HEK293T (cell line): ENCODE results near the gene RIPOR2.

Experiments used
- ARNT ChIP-seq: fragments of 450-650 bp; IDR thresholded peaks from 2 replicates; pipeline ENCODE4 v1.6.1; 2017; ENCODE audit warnings: mild to moderate bottlenecking
- BHLHE40 ChIP-seq: fragments of 450-650 bp; IDR thresholded peaks from 2 replicates; pipeline ENCODE4 v1.6.1; 2016; ENCODE audit warnings: mild to moderate bottlenecking, moderate library complexity, borderline replicate concordance
- CTBP1 ChIP-seq: fragments of 450-650 bp; IDR thresholded peaks from 2 replicates; pipeline ENCODE4 v1.6.1; 2016; ENCODE audit warnings: borderline replicate concordance
- ELF4 ChIP-seq: fragments of 450-650 bp; IDR thresholded peaks from 2 replicates; pipeline ENCODE4 v1.6.1; 2017; ENCODE audit warnings: antibody characterized with exemption
- FOXA1 ChIP-seq: fragments of 450-650 bp; IDR thresholded peaks from 2 replicates; pipeline ENCODE4 v1.6.1; 2016; ENCODE audit warnings: mild to moderate bottlenecking
- FOXK2 ChIP-seq: fragments of 450-650 bp; IDR thresholded peaks from 2 replicates; pipeline ENCODE4 v1.6.1; 2016; ENCODE audit warnings: mild to moderate bottlenecking
- FOXM1 ChIP-seq: fragments of 450-650 bp; IDR thresholded peaks from 2 replicates; pipeline ENCODE4 v1.6.1; 2017; ENCODE audit warnings: mild to moderate bottlenecking, borderline replicate concordance
- L3MBTL2 ChIP-seq: fragments of 450-650 bp; conservative IDR thresholded peaks from 2 replicates; pipeline ENCODE4 v1.6.1; 2016; ENCODE audit warnings: mild to moderate bottlenecking
- LEF1 ChIP-seq: fragments of 450-650 bp; IDR thresholded peaks from 2 replicates; pipeline ENCODE4 v1.6.1; 2017; ENCODE audit warnings: mild to moderate bottlenecking, borderline replicate concordance
- NFRKB ChIP-seq: fragments of 450-650 bp; IDR thresholded peaks from 2 replicates; pipeline ENCODE4 v1.6.1; 2016; ENCODE audit warnings: mild to moderate bottlenecking, moderate library complexity
- PKNOX1 ChIP-seq: fragments of 450-650 bp; IDR thresholded peaks from 2 replicates; pipeline ENCODE4 v1.6.1; 2016
- SUZ12 ChIP-seq: fragments of 450-650 bp; IDR thresholded peaks from 2 replicates; pipeline ENCODE4 v1.6.1; 2016; ENCODE audit warnings: mild to moderate bottlenecking
- TARDBP ChIP-seq: fragments of 450-650 bp; IDR thresholded peaks from 2 replicates; pipeline ENCODE4 v1.6.1; 2016
- ZNF384 ChIP-seq: fragments of 450-650 bp; IDR thresholded peaks from 2 replicates; pipeline ENCODE4 v1.6.1; 2016

- TF ChIP-seq BHLHE40 (no peak), SUZ12 (no peak), ARNT (no peak), FOXM1 (no peak), PKNOX1 (no peak), FOXA1 (no peak), NFRKB (no peak), L3MBTL2 (no peak), CTBP1 (no peak), ZNF384 (no peak), ELF4 (no peak), FOXK2 (no peak), LEF1 (no peak), TARDBP (no peak)
Observed at GRCh38 chr6:24960991-24961475, 25.3 kb upstream of the RIPOR2 start.
